Natural killer cell (primary cell): ENCODE data around the gene ZNF341. TPM values are rescaled to one million over a fixed set of nuclear protein-coding genes. Genes with fewer than 3 reads are reported as not detected.
A peak's percentile ranks its signal among the peaks of the same experiment; 100 is the strongest.

ENCODE experiments used
- ATAC-seq, 3 donors: fragments of 150-1000 bp in 2 of 3; fragments of 200-7000 bp in 1 of 3; cut with Tn5 transposase; 1 replicate in 1 of 3; 2 replicates in 2 of 3; pipeline ENCODE4 v1.10.0; 2021; ENCODE audit warnings: mild to moderate bottlenecking in 2 of 3, moderate library complexity in 2 of 3
- DNase-seq, 2 donors: peaks; one replicate each; pipeline versions ENCODE4 v3.0.0 to v3.0.0-alpha.2; 2013 to 2021; ENCODE audit warnings: mixed read lengths in 1 of 2
- H3K27ac ChIP-seq: one replicate; pipeline ENCODE4 v1.5.1; 2013; ENCODE audit warnings: mild to moderate bottlenecking, low read length
- H3K27me3 ChIP-seq: one replicate; pipeline ENCODE4 v1.6.1; 2013; ENCODE audit warnings: low read length; ENCODE audit not compliant: control insufficient read depth, insufficient read depth
- H3K36me3 ChIP-seq: one replicate; pipeline ENCODE4 v1.6.1; 2013; ENCODE audit warnings: low read length; ENCODE audit not compliant: control insufficient read depth, insufficient read depth
- H3K4me1 ChIP-seq: one replicate; pipeline ENCODE4 v1.6.1; 2013; ENCODE audit warnings: low read length; ENCODE audit not compliant: control insufficient read depth, insufficient read depth
- H3K4me3 ChIP-seq: one replicate; pipeline ENCODE4 v1.5.1; 2013; ENCODE audit warnings: low read length
- H3K9me3 ChIP-seq: one replicate; pipeline ENCODE4 v1.6.1; 2013; ENCODE audit warnings: low read length; ENCODE audit not compliant: control insufficient read depth, insufficient read depth
- H3K27ac Mint-ChIP-seq, 2 donors: one replicate each; pipeline ENCODE4 v1.8.0; 2022; ENCODE audit warnings: mild to moderate bottlenecking in 2 of 2, mixed read lengths in 2 of 2, moderate library complexity in 1 of 2
- H3K27me3 Mint-ChIP-seq, 2 donors: one replicate each; pipeline ENCODE4 v1.8.0; 2022; ENCODE audit warnings: low read depth in 2 of 2, mixed read lengths in 2 of 2
- H3K36me3 Mint-ChIP-seq: one replicate; pipeline ENCODE4 v1.8.0; 2022; ENCODE audit warnings: mixed read lengths
- H3K4me1 Mint-ChIP-seq, 2 donors: one replicate each; pipeline ENCODE4 v1.8.0; 2022; ENCODE audit warnings: mixed read lengths in 2 of 2
- H3K4me3 Mint-ChIP-seq: one replicate; pipeline ENCODE4 v1.8.0; 2022; ENCODE audit warnings: mild to moderate bottlenecking, moderate library complexity, mixed read lengths
- H3K9me3 Mint-ChIP-seq, 2 donors: one replicate each; pipeline ENCODE4 v1.8.0; 2022; ENCODE audit warnings: mixed read lengths in 2 of 2
- CTCF ChIP-seq: fragments of 200-600 bp; IDR thresholded peaks from one replicate; pipeline ENCODE4 v1.8.0; 2022; ENCODE audit warnings: antibody characterized with exemption
- WGBS: methylation state at CpG from one replicate; pipeline ENCODE4 v1.1.7; 2013; ENCODE audit warnings: missing lambda C conversion rate; ENCODE audit not compliant: insufficient coverage; 5-methylcytosine and 5-hydroxymethylcytosine counted together
- intact Hi-C: fragments of 100-400 bp; cut with micrococcal nuclease; formaldehyde crosslinking; loops from one replicate; pipeline ENCODE4 v1.14.2; 2022
- total RNA-seq, 4 donors: library from RNA; stranded (reverse); fragments of 120-200 nt in 1 of 4; gene quantifications; one replicate each; pipeline versions ENCODE4 v1.2.3 to v1.2.4, GENCODE V29; 2013 to 2022

Gene ZNF341
- total RNA-seq, 3 donors from 2014 or later (not counting 1 experiment from before 2014, with no cell fraction given), result 3.6 to 5.1 (median 4.3) TPM

GRCh38 chr20:33793011-33793931 is 61.5 kb downstream of the ZNF341 start:
- Histone ChIP-seq H3K4me1 (no peaks in the 10 kb centered on the region), H3K4me3 (no peak overlapping the region), H3K36me3 (peaks cover 5% of the 10 kb centered on the region), H3K27ac (no peak overlapping the region), H3K27me3 (no peaks in the 10 kb centered on the region), H3K9me3 (no peaks in the 10 kb centered on the region)
- WGBS, result 74% methylated on average over 20 of the region's 21 CpGs
- Mint-ChIP-seq H3K27ac (peak overlapping the region in 1 of 2 donors; percentile 2), H3K36me3 (peaks cover 6% of the 10 kb centered on the region), H3K4me3 (no peak overlapping the region), H3K9me3 (no peaks in the 10 kb centered on the region), H3K4me1 (no peaks in the 10 kb centered on the region), H3K27me3 (no peaks in the 10 kb centered on the region)
- ATAC-seq, result no peak
- TF ChIP-seq CTCF, result no peak
- no peak for DNase-seq
- intact Hi-C loops, result loop anchor here (2.0 kb wide), 1 partner anchor 336 kb away; no protein-coding TSS in a partner anchor

GRCh38 chr20:33796263-33796906 is 64.6 kb downstream of the ZNF341 start:
- H3K27me3 Mint-ChIP-seq, result no peaks in the 10 kb centered on the region
- Histone ChIP-seq H3K4me3 (no peak overlapping the region), H3K4me1 (no peaks in the 10 kb centered on the region), H3K9me3 (no peaks in the 10 kb centered on the region), H3K27me3 (no peaks in the 10 kb centered on the region), H3K27ac (no peak overlapping the region), H3K36me3 (no peaks in the 10 kb centered on the region)
- no peaks in the 10 kb centered on the region for H3K4me1 Mint-ChIP-seq
- intact Hi-C loops, result no loop called here
- TF ChIP-seq CTCF, result no peak
- H3K4me3 Mint-ChIP-seq, result no peak overlapping the region
- 87% methylated on average over 8 of the region's 9 CpGs for WGBS
- DNase-seq (no peak), ATAC-seq (no peak)
- no peaks in the 10 kb centered on the region for H3K36me3 Mint-ChIP-seq
- no peaks in the 10 kb centered on the region for H3K9me3 Mint-ChIP-seq
- no peak overlapping the region for H3K27ac Mint-ChIP-seq

- no peaks in the 10 kb centered on the region for H3K9me3 Mint-ChIP-seq
- Histone ChIP-seq H3K4me3 (no peak overlapping the region), H3K4me1 (no peaks in the 10 kb centered on the region), H3K9me3 (no peaks in the 10 kb centered on the region), H3K27me3 (no peaks in the 10 kb centered on the region), H3K27ac (no peak overlapping the region), H3K36me3 (no peaks in the 10 kb centered on the region)
- no peak for DNase-seq
- 85% methylated on average over 5 of the region's 5 CpGs for WGBS
- no peak overlapping the region for H3K27ac Mint-ChIP-seq
- no peak for TF ChIP-seq CTCF
- H3K4me3 Mint-ChIP-seq, result no peak overlapping the region
- no peaks in the 10 kb centered on the region for H3K36me3 Mint-ChIP-seq
- no peaks in the 10 kb centered on the region for H3K27me3 Mint-ChIP-seq
- H3K4me1 Mint-ChIP-seq, result no peaks in the 10 kb centered on the region
- ATAC-seq, result no peak
- intact Hi-C loops, result no loop called here
Observed at GRCh38 chr20:33796907-33797544, 65.2 kb downstream of the ZNF341 start.
